Measurements from ENCODE around the gene CPEB1.
"Not testable (repeated sequence)": the region's sequence is repeated elsewhere in the genome, so short reads cannot be mapped to it uniquely, and the experiment has no call there.

Gene CPEB1

DNA sequence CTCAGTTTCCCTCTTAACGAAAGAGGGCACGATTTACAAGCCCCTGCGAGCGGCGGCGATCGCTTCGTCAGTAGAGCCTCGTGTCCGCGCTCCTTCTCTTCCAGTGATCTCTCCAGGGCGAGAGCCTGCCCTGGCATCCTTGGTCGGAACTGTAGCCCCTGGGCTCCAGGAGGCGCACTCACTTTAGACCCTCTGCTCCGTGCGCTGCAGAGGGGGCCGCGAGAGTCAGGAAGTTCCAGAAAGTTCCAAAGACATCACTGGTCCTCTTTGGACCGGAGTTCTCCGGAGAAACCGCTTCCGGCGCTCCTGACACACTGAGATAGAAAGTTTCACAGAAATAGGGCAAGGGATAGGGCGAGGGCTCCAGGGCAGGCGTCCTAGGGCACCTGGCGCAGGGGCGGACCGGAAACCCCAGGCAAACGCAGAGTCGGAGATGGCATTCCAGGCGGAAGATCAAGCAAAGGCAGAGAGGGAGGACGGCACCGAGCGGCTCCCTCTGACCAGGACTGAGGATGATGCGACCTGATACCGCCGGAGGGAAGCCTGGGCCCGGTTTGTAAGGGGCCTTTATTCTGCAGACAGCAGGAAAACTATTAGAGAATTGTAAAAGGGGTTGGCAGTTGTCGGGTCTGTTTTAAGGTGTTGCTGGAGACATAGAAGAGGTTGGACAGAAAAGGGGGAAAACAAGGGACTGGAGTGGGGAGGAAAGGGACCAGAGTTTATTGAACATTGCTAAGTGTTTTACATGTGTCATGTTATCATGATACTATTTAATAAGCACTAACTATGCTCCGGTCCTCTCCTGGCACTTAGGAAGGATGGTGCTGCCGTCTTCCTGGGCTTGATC lies 1.3 kb upstream of the CPEB1 start:
- no peak for DNase-seq

DNA sequence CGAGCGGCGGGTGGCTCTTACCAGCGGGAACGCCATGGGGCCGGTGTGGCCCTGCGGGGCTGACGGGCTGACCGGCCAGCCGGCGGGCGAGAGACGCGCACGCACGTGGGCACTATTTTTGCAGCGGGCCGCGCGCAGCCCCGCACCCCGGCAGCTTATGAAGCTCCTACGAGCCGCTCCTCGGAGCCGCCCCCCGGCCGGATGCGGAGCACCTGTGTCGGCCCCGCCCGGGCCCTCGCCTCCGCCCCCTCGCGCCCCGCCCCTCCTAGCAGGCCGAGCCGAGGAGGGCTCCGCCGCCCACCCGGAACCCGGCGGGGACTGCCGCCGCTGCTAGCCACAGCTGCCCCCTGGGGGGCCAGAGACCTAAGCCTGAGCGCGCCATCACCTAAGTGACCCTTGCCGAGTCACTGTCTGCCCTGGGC lies 683 bp upstream of the CPEB1 start:
- DNase-seq = peak; percentile 54

DNA sequence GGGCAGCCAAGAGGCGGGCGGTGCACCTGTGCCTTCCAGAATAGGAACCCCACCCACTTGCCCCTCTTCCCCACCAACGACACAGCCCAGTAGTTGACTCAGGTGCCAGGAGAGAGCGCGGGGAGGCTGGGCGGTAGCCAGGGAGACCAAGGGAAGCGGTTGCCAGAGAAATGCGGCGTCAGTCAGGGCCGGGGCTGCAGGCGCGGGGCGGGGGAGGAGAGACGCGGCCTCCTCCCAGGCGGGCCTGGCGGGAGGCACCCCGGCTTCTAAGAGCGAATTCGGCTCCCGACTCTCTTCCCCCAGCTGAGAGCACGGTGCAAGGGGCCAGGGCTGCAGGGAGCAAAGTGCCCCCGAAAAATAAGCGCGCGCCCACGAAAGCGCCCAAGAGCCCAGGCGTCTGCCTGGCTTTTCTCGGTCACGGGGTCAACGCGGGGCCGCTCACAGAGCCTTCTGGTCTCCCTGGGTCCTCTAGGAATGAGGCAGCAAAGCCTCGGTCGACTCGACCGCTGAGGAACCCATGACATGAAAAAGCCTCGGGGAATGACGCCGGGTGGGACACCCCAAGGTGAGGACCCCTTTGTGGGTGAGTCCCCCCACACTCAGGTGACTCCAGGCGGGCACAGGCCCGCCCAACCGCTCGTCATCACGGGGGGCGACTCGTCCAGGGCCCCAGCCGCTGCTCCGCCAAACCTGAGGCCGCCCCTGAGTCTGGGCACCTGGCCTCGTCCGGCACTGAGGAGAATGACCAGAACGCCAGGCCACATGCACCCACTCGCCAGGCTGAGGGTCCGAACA lies 716 bp downstream of the CPEB1 start:
- no peak for DNase-seq

DNA sequence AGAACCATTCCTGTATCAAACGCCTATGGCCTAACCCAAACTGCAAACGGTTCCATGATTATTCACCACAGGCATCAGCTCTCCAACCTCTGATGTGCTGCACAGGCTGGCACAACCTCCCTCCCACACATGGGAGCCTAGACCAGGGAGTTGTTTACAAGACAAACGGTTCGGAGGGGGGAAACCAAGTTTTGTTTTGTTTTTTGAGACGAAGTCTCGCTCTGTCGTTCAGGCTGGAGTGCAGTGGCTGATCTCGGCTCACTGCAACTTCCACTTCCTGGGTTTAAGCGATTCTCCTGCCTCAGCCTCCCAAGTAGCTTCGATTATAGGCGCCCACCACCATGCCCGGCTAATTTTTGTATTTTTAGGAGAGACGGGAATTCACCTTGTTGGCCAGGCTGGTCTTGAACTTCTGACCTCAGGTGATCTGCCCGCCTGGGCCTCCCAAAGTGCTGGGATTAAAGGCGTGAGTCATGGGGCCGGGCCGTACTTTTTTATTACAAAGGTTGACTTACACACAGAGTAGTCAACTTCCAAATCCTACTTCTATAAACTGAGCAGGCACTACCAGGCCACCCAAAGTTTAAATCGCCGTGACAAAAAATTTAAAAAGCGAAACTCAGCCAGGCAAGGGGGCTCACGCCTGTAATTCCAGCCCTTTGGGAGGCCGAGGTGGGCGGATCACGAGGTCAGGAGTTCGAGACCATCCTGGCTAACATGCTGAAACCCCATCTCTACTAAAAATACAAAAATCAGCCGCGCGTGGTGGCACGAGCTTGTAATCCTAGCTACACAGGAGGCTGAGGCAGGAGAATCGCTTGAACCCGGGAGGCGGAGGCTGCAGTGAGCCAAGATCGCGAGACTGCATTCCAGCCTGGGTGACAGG lies 2.0 kb downstream of the CPEB1 start:
- DNase-seq = not testable (repeated sequence)

DNA sequence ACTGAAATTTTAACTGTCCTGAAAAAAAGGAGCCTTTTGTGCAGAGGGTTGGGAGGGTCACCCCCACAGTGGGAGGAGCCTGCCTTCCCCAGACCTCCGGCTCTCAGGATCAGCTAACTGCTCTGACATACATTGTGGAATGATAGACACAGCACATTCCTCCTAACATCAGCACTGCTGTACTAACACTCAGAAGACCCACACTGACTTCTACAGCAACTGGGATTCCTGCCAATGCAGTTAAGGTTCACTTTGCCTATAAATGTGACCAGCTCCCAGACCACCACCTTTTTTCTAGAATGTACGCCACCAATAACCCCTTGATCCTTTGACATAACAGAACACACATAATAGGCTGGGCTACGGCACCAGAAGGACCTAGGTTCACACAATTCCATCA lies 3.2 kb downstream of the CPEB1 start:
- DNase-seq = no peak

DNA sequence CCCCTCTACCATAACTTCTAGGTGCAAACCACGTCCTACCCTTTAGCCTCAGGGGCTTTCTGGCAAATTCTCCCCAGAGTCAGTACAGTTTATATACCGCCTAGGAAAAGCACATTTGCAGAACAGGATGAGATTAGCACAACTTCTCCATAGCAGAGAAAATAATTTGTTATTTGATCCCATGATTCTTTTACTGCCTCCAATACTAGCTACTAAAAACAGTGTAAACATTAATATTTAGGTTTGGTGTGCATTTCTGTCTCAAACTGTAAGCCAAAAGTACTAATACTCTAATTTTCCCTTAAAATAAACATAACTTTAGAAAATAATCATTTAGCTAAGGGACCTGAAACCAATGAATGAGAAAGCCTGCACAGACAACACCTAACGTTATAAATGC lies 4.5 kb downstream of the CPEB1 start:
- no peak for DNase-seq

- DNase-seq = no peak
These were observed 5.9 kb downstream of the CPEB1 start for GRCh38 chr15:82641129-82641798.

DNA sequence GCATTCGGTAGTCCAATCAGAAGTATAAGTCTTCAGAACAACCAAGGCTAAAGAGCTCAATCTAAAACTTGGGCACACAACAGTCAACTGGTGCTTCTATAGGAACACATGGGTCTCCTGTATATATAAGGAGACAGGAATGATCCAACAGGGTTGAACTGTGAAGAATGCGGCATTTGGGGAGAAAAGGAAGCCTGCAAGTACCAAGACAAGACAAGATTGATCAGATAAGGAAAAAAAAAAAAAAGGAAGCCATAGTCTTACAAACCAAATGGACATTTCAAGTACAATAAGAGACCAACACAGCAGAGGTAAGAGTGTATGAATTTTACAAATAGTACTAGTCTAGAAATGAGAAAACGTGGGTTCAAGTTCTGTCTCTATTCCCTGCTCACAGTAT lies 6.5 kb downstream of the CPEB1 start:
- no peak for DNase-seq

DNA sequence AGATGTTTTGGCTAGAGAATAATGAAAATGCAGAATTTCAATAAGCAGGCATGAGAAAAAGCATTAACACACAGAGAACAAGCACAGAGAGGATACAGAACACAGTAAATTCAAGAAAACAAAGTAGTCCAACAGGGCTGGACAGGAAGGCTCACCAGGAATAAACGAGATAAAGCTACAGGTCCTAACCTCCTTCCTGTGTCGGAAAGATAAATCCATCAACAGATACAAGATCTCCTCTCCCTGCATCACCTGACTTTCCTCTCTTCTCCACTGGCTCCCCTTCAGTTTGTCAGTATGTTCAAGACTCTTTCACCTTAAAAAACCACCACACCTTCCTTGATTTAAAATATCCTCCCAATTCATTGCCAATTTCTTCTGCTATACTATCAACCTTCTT lies 11.4 kb downstream of the CPEB1 start:
- no peak for DNase-seq

- DNase-seq = no peak
These were observed 17.1 kb downstream of the CPEB1 start for GRCh38 chr15:82630033-82630432.

DNA sequence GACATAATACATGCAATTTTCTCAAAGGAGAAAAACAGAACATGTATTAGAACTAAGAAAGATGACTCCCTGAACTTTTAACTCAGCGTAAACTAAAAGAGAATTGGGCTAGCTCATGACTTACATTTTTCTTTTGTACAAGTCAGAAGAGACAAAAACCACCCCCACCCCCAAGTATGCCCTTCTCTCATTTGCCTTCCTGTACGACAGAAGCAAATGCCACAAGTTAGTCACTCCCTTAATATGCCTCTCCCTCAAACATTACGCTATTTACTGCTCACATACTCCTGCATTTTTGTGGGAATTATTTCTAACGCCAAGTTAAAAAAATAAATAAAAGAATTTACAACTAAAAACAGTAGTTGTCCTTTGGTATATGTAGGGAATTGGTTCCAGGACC lies 22.0 kb downstream of the CPEB1 start:
- DNase-seq = no peak

DNA sequence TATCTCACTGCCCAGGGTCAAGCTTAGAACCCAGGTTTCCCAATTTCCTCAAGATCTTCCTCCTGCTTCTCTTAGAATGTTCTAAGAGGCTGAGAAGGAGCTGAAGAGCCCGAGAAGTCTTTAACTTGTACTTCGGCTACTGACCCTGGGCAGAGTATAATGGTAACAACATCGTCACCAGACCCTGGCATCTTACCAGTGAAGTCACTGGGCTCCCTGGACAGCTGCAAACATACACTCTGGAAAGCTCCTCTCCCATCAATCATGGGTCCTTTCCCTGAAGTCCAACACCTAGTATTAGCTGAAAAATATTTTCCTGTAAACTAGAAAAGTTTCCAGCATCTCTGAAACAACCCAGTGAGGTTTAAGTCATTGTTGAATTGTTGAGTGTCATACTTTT lies 22.7 kb downstream of the CPEB1 start:
- DNase-seq = no peak

GRCh38 chr15:82624008-82624407 lies 23.2 kb downstream of the CPEB1 start:
- no peak for DNase-seq

GRCh38 chr15:82621970-82622369 lies 25.2 kb downstream of the CPEB1 start:
- no peak for DNase-seq

DNA sequence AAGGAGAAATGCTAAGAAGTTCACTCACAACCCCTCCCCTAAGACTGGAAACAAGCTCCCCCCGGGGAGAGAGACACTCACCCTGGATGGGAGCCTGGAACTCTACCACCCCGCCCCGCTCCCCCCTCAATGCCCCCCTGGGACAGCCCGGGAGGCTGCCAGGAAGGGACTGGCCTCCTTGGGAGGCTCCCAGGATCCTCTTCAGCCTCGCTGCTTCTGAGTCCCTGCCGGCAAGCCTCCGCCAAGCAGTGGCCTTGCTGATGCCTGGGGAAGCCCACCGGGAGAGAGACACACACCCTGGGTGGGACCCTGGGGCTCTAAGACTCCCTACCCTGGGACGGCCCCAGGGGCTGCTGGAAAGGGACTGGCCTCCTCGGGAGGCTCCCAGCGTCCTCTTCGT lies 33.4 kb downstream of the CPEB1 start:
- DNase-seq = no peak

DNA sequence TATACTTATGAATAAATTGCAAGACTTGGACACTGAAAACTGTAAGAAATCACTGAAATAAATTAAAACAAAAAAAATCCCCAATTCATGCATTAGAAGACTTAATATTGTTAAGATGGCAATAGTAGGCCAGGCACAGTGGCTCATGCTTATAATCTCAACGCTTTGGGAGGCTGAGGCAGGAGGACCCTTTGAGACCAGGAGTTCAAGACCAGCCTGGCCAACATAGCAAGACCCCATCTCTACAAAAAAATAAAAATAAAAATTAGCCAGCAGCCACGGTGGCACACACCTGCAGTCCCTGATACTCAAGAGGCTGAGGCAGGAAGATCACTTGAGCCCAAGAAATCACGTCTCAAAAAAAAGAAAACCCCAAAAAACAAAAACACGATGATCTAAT lies 35.8 kb downstream of the CPEB1 start:
- DNase-seq = no peak

DNA sequence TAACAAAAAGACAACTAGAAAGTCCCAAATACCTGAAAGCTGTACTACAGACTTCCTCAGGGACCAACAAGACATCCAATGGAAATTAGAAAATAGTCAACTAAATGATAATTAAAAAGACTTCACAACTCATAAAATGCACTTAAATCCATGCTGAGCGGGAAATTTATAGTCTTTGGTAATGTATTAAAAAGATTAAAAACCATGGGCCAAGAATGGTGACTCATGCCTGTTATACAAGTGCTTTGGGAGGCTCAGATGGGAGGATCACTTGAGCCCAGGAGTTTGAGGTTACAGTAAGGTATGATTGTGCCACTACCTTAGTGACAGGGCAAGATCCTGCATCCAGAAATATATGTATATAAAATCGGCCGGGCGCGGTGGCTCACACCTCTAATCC lies 45.0 kb downstream of the CPEB1 start:
- DNase-seq = no peak

DNA sequence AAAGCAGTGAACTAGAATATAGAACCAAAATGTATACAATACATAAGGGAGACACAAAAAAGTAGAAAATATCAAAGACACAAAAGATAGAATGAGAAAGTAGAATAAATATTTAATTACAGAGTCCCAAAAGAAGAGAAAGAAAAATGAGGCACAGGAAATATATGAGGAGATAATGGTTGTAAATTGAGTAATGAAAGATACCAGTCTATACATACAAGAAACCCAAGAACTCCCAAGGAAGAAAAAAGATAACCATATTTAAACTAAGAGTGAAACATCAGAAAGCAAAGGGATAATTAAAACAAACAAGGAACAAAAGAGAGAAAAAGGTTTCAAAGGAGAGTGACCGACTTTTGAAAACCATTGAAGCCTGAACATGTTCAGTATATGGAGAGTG lies 47.3 kb downstream of the CPEB1 start:
- DNase-seq = no peak

DNA sequence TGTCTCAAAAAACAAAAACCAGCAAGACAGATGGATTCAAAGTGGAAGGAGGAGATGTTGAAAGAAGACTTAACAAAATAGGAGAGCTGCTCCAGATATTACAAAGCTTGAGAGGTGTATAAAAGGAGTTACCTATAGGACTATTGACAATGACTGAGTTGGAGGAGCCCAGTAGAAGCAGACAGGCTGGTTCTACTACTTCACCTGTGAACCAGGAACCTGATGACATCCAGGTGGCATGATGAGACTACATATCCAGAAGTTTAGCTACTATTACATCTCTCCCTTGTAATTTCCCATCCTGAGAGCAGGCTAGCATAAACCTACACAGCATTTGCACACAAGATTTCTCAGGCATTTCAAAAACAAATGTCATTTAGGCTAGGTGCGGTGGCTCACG lies 49.3 kb downstream of the CPEB1 start:
- DNase-seq = no peak

- DNase-seq = no peak
These were observed 51.4 kb downstream of the CPEB1 start for GRCh38 chr15:82595766-82596165.

DNA sequence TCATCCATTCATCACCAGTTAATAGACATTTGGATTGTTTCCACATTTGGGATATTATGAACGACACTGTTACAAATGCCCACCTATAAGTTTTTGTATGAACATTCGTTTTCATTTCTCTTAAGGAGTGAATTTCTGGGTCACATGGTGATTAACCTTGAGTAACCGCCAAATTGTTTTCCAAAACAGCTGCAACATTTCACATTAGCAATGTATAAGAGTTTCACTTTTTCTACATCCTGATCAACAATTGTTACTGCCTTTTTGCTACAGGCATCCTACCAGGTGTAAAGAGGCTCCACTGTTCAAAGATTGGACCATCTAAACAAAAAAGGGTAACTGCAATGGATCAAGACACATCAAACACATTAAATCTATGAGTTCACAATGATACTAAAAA lies 52.0 kb downstream of the CPEB1 start:
- DNase-seq = no peak

DNA sequence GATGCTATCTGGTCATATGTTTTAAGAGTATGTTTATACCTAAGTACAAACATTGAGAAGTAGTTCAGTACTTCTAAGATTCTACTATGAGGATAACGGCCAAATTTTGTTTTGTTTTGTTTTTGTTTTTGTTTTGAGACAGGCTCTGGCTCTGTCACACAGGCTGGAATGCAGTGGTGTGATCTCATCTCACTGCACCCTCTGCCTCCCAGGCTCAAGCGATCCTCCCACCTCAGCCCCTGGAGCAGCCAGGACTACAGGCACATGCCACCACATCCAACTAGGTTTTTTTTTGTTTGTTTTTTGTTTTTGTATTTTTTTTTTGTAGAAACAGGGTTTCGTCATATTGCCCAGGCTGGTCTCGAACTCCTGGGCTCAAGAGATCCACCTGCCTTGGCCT lies 59.4 kb downstream of the CPEB1 start:
- no peak for DNase-seq

DNA sequence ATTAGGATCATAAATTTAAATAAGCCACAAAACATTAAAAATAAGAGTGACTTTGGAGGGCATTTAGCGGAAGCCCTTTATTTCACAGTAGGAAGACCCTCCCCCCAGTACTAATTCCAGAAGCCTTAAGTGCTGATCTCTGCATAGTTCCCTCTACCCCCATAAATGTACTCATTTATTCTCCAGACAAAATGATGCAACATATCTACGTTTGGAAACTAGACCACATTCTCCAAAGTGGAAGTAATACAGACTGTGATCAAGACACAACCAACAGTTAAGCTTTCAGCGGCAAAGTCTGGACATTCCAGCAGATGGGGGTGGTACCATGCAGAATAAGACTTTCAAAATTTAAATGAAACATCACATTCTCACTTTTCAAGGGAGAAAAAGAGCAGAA lies 62.1 kb downstream of the CPEB1 start:
- no peak for DNase-seq
